DND-41 (cell line): Measurements from ENCODE around the gene SSTR4.

Experiments
- CTCF ChIP-seq: IDR thresholded peaks from 2 replicates; pipeline ENCODE4 v1.5.1; 2012; ENCODE audit warnings: borderline replicate concordance, low read length, moderate library complexity, mild to moderate bottlenecking; ENCODE audit not compliant: poor library complexity, severe bottlenecking; ENCODE audit errors: extremely low read depth
- EZH2 ChIP-seq: IDR thresholded peaks from 3 replicates; pipeline ENCODE4 v1.6.1; 2012; ENCODE audit warnings: borderline replicate concordance, low read depth, mild to moderate bottlenecking, moderate library complexity, low read length, inconsistent platforms; ENCODE audit not compliant: severe bottlenecking

DNA sequence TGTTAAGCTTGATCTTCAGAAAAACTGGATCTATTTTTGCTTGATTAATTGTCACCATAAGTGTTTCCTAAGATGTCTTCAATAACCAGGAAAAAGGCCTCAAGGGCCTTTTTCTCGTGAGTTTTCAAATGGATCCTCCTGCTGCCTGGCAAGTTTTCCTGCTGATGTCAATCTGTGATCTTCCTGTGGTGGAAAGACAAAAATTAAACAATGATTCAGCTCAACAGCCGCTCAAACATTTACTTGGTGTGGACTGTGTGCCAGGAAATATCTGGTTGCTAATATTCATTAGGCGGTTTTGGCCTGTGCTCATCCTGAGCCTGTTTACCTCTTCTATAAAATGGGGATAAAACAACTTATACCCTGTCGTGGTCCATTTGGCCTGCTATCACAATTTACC lies 35.4 kb upstream of the SSTR4 start:
- TF ChIP-seq CTCF (no peak), EZH2 (no peak)
